Sigmoid colon (tissue), 7 donors: ENCODE results near the gene FYN. TPM values are rescaled to one million over a fixed set of nuclear protein-coding genes. Genes with fewer than 3 reads are reported as not detected.

ENCODE experiments used
- DNase-seq: peaks from one replicate; pipeline ENCODE4 v3.0.0-alpha.2; 2019
- H3K27ac ChIP-seq, 4 donors: fragments of 200-600 bp; sonication (generic); one replicate each; pipeline ENCODE4 v1.5.1; 2016 to 2019; ENCODE audit warnings: mild to moderate bottlenecking in 1 of 4
- H3K27me3 ChIP-seq, 3 donors: fragments of 200-600 bp; sonication (generic); one replicate each; pipeline ENCODE4 v1.5.1; 2019; ENCODE audit warnings: mild to moderate bottlenecking in 1 of 3
- H3K36me3 ChIP-seq, 4 donors: fragments of 200-600 bp; sonication (generic); one replicate each; pipeline ENCODE4 v1.5.1; 2016 to 2019
- H3K4me1 ChIP-seq, 4 donors: fragments of 200-600 bp; sonication (generic); one replicate each; pipeline ENCODE4 v1.5.1; 2017 to 2019
- H3K4me3 ChIP-seq, 4 donors: fragments of 200-600 bp; sonication (generic); one replicate each; pipeline ENCODE4 v1.5.1; 2017 to 2019; ENCODE audit warnings: mild to moderate bottlenecking in 2 of 4, moderate library complexity in 1 of 4
- H3K9me3 ChIP-seq, 4 donors: fragments of 200-600 bp in 3 of 4; sonication (generic) in 3 of 4; one replicate each; pipeline versions ENCODE4 v1.5.1 to v1.6.1; 2013 to 2019
- CTCF ChIP-seq, 4 experiments: fragments of 450-650 bp in 3 of 4; fragments of 200-600 bp in 1 of 4; IDR thresholded peaks; one replicate each; pipeline ENCODE4 v1.5.1; 2016 to 2019; ENCODE audit warnings: antibody characterized with exemption in 4 of 4, mild to moderate bottlenecking in 3 of 4, moderate library complexity in 2 of 4
- EP300 ChIP-seq, 4 donors: sonication (generic); formaldehyde crosslinking; IDR thresholded peaks; one replicate each; pipeline ENCODE4 v1.6.1; 2017; ENCODE audit warnings: antibody characterized with exemption in 4 of 4
- POLR2A ChIP-seq, 2 donors: fragments of 450-650 bp; IDR thresholded peaks; one replicate each; pipeline ENCODE4 v1.6.1; 2016; ENCODE audit warnings: antibody characterized with exemption in 2 of 2, mild to moderate bottlenecking in 2 of 2, moderate library complexity in 2 of 2
- POLR2AphosphoS5 ChIP-seq, 4 donors: sonication (generic); formaldehyde crosslinking; IDR thresholded peaks; one replicate each; pipeline ENCODE4 v1.6.1; 2017; ENCODE audit warnings: antibody characterized with exemption in 4 of 4
- WGBS, 2 donors: extraction: QIAGEN DNeasy Blood & Tissue Kit; methylation state at CpG; one replicate each; pipeline ENCODE4 v1.1.7; 2013; 5-methylcytosine and 5-hydroxymethylcytosine counted together
- intact Hi-C: fragments of 100-400 bp; cut with DNase I; formaldehyde crosslinking; loops from one replicate; pipeline ENCODE4 v1.15.1; 2023
- polyA plus RNA-seq, 3 donors: library from polyadenylated mRNA; stranded (reverse); fragments of 200-250 nt; gene quantifications; one replicate each; pipeline ENCODE4 v1.2.3, GENCODE V29; 2013
- total RNA-seq, 4 donors: library from RNA; depleted of rRNA; stranded (reverse); fragments of >200 nt; gene quantifications; one replicate each; pipeline ENCODE4 v1.1.0, GENCODE V29; 2016
- donor health status: healthy with polysubstance abuse.
- donor health status: Bipolar disorder and iron deficiency.
- donor health status: healthy.

The FYN gene
- total and polyA plus RNA-seq, 7 donors, result 2.3 to 81.4 (median 56.9) TPM

DNA sequence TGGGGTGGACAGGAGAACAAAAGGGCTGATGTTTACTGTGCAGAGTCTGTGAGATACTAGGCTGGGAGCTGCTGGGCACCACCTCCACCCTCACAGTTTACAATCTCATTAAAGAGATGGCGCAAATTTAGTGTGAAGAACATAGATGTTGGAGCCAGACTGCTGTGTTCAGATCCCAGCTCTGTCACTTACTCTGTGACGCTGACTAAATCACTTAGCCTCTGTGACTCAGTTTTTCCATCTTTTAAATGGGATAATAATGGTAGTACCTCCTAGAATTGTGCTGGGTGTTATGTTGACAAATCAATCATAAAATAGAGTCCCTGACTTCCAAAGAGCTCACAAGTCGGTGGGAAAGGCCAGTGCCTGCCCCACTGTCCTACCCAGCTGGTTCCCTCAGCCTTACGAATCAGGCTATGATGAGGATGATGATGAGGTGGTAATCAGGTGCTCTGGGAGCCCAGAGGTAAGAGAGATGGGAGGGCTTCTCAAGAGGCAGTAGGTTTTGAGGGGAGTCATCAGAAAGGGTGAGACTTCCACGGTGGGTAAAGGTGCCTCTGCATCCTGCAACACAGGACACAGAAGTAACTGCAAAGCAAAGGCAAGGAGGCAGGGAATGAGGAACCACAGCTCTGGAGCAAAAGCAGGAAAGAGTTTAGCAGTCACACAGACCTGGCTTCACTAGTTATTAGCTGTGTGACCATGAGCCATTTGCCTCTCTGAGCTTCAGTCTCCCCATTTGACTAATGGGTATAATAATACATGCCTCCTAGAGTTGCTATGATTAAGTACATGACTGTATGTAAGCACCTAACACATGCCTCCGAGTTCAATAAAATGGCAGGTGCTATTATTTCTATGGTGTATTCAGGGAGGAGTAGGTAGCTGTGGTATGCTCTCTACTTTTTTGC, 8.9 kb downstream of the FYN start:
- TF ChIP-seq EP300 (IDR thresholded peaks at IDR 0.05), result no peak
- no peak for TF ChIP-seq POLR2AphosphoS5 (IDR thresholded peaks at IDR 0.05)
- no peak for TF ChIP-seq POLR2A (IDR thresholded peaks at IDR 0.05)
- TF ChIP-seq CTCF (IDR thresholded peaks at IDR 0.05), result no peak
- no peak for DNase-seq
- peaks cover 0 to 46% (median 28%) of the 10 kb centered on the region in 4 donors for H3K4me1 ChIP-seq
- H3K9me3 ChIP-seq, result no peaks in the 10 kb centered on the region
- 80 to 88% methylated on average over 6 of the region's 6 CpGs for WGBS, 2 donors
- no peak overlapping the region for H3K27ac ChIP-seq
- intact Hi-C loops, result no loop called here
- no peaks in the 10 kb centered on the region for H3K27me3 ChIP-seq
- H3K36me3 ChIP-seq, result no peaks in the 10 kb centered on the region
- H3K4me3 ChIP-seq, result no peak overlapping the region

GRCh38 chr6:111862741-111863140, 10.5 kb downstream of the FYN start:
- no peaks in the 10 kb centered on the region for H3K9me3 ChIP-seq
- 95% methylated on average over 6 of the region's 6 CpGs for WGBS, 2 donors
- TF ChIP-seq POLR2A (IDR thresholded peaks at IDR 0.05), result no peak
- TF ChIP-seq CTCF (IDR thresholded peaks at IDR 0.05), result no peak
- no peak for TF ChIP-seq EP300 (IDR thresholded peaks at IDR 0.05)
- intact Hi-C loops, result no loop called here
- H3K4me1 ChIP-seq, result peaks cover 0 to 50% (median 29%) of the 10 kb centered on the region in 4 donors
- no peaks in the 10 kb centered on the region for H3K27me3 ChIP-seq
- no peaks in the 10 kb centered on the region for H3K36me3 ChIP-seq
- H3K27ac ChIP-seq, result no peak overlapping the region
- no peak overlapping the region for H3K4me3 ChIP-seq
- DNase-seq, result no peak

GRCh38 chr6:111862314-111862713, 10.9 kb downstream of the FYN start:
- no peak for DNase-seq
- Histone ChIP-seq H3K27me3 (no peaks in the 10 kb centered on the region), H3K27ac (no peak overlapping the region), H3K9me3 (no peaks in the 10 kb centered on the region), H3K4me1 (peaks cover 0 to 55% (median 32%) of the 10 kb centered on the region in 4 donors), H3K36me3 (no peaks in the 10 kb centered on the region), H3K4me3 (no peak overlapping the region)
- 94 to 95% methylated on average over 5 of the region's 5 CpGs for WGBS, 2 donors
- intact Hi-C loops, result no loop called here
- no peak for TF ChIP-seq POLR2A (IDR thresholded peaks at IDR 0.05)
- TF ChIP-seq CTCF (IDR thresholded peaks at IDR 0.05), result no peak
- TF ChIP-seq POLR2AphosphoS5 (IDR thresholded peaks at IDR 0.05), result no peak
- no peak for TF ChIP-seq EP300 (IDR thresholded peaks at IDR 0.05)

DNA sequence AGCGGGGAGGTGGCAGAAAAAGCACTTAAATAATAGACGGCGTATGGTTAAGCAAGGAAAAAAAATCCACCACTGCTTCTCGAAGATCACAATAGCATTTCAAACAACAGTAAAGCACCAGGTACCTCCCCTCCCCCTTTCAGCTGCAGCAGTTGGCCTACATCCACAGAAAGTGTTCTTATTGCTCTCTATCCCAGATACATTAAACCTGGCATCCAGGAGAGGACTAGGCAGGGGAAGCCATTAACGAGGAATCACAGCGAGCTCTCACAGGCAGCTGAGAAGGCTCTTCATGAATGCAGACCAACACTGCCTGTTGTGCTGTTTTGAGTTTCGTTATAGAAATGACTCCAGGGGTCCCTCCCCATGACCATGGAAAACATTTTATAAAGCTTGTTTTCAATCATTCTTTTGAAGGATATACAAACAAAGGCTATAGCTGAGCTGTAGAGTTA, 11.8 kb downstream of the FYN start:
- H3K27me3 ChIP-seq, result no peaks in the 10 kb centered on the region
- WGBS, 2 donors, result 63 to 67% methylated on average over 7 of the region's 7 CpGs
- no peak overlapping the region for H3K4me3 ChIP-seq
- DNase-seq, result no peak
- peaks cover 0 to 59% (median 34%) of the 10 kb centered on the region in 4 donors for H3K4me1 ChIP-seq
- H3K36me3 ChIP-seq, result no peaks in the 10 kb centered on the region
- intact Hi-C loops, result no loop called here
- no peaks in the 10 kb centered on the region for H3K9me3 ChIP-seq
- TF ChIP-seq CTCF (IDR thresholded peaks at IDR 0.05) (no peak), POLR2AphosphoS5 (IDR thresholded peaks at IDR 0.05) (no peak), POLR2A (IDR thresholded peaks at IDR 0.05) (no peak), EP300 (IDR thresholded peaks at IDR 0.05) (no peak)
- no peak overlapping the region for H3K27ac ChIP-seq
